ENCODE data around the gene UCHL5.

GRCh38 chr1:192978195-192978710 is 80.9 kb downstream of the UCHL5 start:
- TF ChIP-seq CTCF (IDR thresholded peaks at IDR 0.05), result no peak
- TF ChIP-seq POLR2A (IDR thresholded peaks at IDR 0.05), result no peak
